Upper lobe of left lung (tissue), 4 donors: ENCODE measurements around the gene EIPR1.

Source experiments
- POLR2A ChIP-seq, 4 donors: fragments of 450-650 bp; IDR thresholded peaks; one replicate each; pipeline ENCODE4 v1.5.1; 2016 to 2017; ENCODE audit warnings: antibody characterized with exemption in 4 of 4, mild to moderate bottlenecking in 2 of 4
- TF ChIP-seq, protein P1 (sequence below), 6 experiments: fragments of 450-650 bp in 4 of 6; fragments of 200-600 bp in 2 of 6; sonication (generic) in 2 of 6; IDR thresholded peaks; one replicate each; pipeline ENCODE4 v1.5.1; 2016 to 2019; ENCODE audit warnings: antibody characterized with exemption in 6 of 6

GRCh38 chr2:3146772-3147650, 230.6 kb downstream of the EIPR1 start:
- TF ChIP-seq, protein P1, sequence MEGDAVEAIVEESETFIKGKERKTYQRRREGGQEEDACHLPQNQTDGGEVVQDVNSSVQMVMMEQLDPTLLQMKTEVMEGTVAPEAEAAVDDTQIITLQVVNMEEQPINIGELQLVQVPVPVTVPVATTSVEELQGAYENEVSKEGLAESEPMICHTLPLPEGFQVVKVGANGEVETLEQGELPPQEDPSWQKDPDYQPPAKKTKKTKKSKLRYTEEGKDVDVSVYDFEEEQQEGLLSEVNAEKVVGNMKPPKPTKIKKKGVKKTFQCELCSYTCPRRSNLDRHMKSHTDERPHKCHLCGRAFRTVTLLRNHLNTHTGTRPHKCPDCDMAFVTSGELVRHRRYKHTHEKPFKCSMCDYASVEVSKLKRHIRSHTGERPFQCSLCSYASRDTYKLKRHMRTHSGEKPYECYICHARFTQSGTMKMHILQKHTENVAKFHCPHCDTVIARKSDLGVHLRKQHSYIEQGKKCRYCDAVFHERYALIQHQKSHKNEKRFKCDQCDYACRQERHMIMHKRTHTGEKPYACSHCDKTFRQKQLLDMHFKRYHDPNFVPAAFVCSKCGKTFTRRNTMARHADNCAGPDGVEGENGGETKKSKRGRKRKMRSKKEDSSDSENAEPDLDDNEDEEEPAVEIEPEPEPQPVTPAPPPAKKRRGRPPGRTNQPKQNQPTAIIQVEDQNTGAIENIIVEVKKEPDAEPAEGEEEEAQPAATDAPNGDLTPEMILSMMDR (IDR thresholded peaks at IDR 0.05), result no peak
- no peak for TF ChIP-seq POLR2A (IDR thresholded peaks at IDR 0.05)
